Cortex of kidney (tissue), 1 donor: ENCODE measurements around the gene SEC23B.

ENCODE experiments used
- DNase-seq: peaks from one replicate; lab custom pipeline; 2025; lab: John Stamatoyannopoulos, UW

Gene SEC23B

DNA sequence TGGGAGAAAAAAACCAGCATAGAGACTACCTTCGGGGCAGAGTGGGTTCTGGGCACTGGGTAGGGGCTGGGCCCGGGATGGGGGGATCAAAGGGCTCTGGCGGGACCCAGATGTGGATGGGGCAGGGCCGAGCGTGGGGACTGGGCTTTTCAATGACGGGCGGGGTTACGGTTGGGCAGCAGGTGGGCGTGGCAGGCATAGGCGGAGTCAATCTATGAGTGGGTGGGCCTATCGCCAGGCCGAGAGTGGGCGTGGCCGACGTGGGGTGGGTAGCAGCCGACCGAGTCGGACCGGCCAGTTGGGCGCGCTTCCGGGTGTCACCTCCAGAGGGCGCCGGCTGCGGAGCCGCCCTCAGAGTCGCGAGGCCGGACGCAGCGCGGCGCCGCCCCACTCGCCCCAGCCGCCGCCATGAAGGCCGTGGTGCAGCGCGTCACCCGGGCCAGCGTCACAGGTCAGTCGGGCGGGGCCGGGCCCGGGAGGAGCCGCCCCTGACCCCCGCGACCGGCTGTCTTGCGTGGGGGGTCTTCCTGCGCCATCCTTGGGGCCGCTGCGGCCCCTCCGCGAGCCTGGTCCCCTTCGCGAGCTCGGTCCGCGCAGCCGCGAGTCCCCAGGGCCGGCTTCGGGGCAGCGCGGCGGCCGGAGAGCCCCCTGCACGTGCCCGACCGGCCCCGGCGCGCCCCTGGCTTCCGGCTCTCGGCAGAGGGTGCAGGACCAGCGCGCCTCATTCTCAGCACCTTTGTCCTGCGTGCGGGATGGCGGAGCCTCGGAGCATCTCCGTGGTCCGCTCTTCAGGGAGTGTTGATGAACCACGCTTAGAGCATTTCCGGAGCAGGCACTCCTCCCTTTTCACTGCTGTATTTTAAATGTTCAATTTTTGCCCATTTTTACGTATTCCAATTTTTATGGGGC lies 80.2 kb downstream of the SEC23B start, which contains the start of gene DTD1:
Gene DTD1 (plus strand): TSS at position 390 of the 909 bp plus-strand sequence. CDS start 19 bp downstream, at position 409.
- DNase-seq, result no peak

DNA sequence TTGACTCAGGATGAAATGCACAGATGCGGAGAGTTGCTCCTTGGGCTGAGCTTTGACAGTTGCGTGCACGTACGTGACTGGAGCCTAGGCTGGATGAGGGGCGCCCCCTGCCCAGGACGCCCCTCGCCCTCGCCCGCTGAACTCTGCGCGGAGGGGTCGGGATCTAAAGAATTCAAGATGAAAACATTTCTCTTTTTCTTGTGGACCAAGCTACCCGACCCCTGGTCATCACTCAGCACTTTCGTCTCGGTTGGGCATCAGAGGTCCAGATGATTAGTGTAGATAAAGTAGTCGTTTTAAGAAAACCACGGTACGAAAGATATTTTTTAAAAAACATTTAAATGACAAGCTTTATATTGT lies 80.8 kb downstream of the SEC23B start:
- DNase-seq, result no peak

DNA sequence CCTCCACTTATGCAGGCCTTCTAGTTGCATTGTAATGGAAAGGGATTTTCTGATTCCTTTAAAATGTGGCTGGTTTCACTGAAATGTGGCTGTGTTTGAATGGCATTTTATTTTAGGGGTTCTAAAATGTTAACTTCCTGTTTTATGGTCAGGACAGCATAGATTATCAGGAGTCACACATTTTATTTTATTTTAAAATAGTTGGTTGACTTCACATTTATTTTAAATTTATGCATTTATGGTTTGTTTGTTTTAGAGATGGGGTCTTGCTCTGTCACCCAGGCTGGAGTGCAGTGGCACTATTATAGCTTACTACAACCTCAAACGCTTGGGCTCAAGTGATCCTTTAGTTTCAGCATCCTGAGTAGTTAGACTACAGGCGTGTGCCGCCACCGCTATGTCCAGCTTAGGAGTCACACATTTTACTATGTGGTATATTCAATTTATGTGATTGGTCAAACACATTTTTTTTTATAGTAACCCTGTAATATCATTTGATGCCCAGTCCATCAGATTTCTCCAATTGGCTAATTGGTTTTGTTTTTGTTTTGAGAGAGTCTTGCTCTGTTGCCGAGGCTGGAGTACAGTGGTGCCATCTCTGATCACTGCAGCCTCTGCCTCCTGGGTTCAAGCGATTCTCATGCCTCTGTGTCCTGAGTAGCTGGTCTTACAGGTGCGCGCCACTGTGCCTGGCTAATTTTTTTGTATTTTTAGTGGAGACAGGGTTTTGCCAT lies 82.4 kb downstream of the SEC23B start:
- DNase-seq, result no peak

DNA sequence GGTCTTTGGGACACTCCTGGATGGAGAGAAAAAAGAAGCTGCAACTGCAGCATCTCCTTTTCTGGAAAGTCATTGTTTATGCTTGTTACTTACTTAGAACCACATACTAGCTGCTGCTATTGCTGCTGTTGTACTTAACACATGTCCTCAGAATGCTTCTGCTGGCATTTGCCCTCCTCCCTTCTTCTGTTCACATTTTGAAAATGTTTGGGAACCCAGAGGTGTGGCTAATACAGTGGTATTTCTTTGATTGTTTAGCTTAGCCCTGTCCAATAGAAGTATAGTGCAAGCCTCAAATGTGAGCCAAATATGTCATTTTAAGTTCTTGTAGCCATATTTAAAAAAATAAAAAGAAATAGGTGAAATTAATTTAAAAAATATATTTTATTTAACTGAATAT lies 88.5 kb downstream of the SEC23B start:
- DNase-seq, result no peak

DNA sequence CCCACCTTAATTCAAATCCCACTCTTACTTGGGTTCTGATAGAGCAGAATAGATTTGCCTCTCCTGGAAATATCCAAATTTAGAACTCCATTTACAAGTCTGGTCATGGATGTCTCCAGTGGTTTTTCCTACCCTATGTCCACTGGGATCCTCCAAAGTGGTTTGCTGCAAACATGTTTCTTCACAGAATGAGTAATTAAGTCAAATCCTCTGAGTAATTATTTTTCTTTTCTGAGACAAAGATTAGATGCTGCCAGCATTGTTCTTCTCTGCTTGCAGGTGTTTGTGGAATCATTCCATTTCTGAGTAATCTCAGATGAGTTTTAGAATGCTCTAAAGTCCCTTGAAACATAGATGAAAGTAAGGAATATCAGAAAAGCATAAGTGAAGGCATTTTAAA lies 102.0 kb downstream of the SEC23B start:
- no peak for DNase-seq
